ENCODE measurements around the gene ARHGEF38. TPM values are rescaled to one million over a fixed set of nuclear protein-coding genes. Genes with fewer than 3 reads are reported as not detected.

Gene ARHGEF38
- polyA plus RNA-seq, 3 donors: not detected

GRCh38 chr4:105627620-105628019 is 75.2 kb downstream of the ARHGEF38 start:
- no peaks in the 10 kb centered on the region for H4K20me1 ChIP-seq (ENCODE audit: insufficient read depth, low read length)
- peaks cover 12% of the 10 kb centered on the region for H3K4me1 Mint-ChIP-seq
- H3K9me3 ChIP-seq (replicated peaks in 1 of 2; ENCODE audit: control insufficient read depth in 1 of 2, insufficient read depth in 1 of 2, low read length in 2 of 2): no peaks in the 10 kb centered on the region
- no peaks in the 10 kb centered on the region for H3K36me3 ChIP-seq (replicated peaks in 1 of 2; ENCODE audit: control insufficient read depth in 1 of 2, insufficient read depth in 2 of 2, low read length in 2 of 2)
- peaks cover 0 to 3% (median 0%) of the 10 kb centered on the region in 3 donors for H3K27me3 Mint-ChIP-seq (ENCODE audit: low read depth in 3 of 3)
- no peak for TF ChIP-seq CTCF (IDR thresholded peaks at IDR 0.05)
- H3K9me3 Mint-ChIP-seq: peaks cover 0 to 1% (median 0%) of the 10 kb centered on the region in 7 donors
- H2AFZ ChIP-seq (ENCODE audit: insufficient read depth, low read depth, low read length, poor library complexity, severe bottlenecking): no peak overlapping the region
- H3K36me3 Mint-ChIP-seq: no peaks in the 10 kb centered on the region
- H3K27me3 ChIP-seq (ENCODE audit: control insufficient read depth in 2 of 2, insufficient read depth in 2 of 2, low read length in 2 of 2): no peaks in the 10 kb centered on the region
- no peak overlapping the region for H3K27ac Mint-ChIP-seq
- H3K27ac ChIP-seq (ENCODE audit: low read depth in 1 of 2, low read length in 2 of 2): no peak overlapping the region
- WGBS (ENCODE audit: insufficient coverage): no CpG with 5 or more reads among the region's 3 CpGs
- no peaks in the 10 kb centered on the region for H3K4me1 ChIP-seq (ENCODE audit: control insufficient read depth in 1 of 2, insufficient read depth in 2 of 2, low read length in 2 of 2)
- no peak overlapping the region for H3K4me3 Mint-ChIP-seq
- H3K4me2 ChIP-seq (replicated peaks; ENCODE audit: extremely low read depth, low read length, poor library complexity, severe bottlenecking): no peak overlapping the region
- H3K9ac ChIP-seq (ENCODE audit: insufficient read depth, low read length, poor library complexity, severe bottlenecking): no peak overlapping the region
- DNase-seq: no peak
- intact Hi-C loops (cut with micrococcal nuclease): no loop called here
- no peaks in the 10 kb centered on the region for H3K79me2 ChIP-seq (ENCODE audit: insufficient read depth, low read length)
- H3K4me3 ChIP-seq (replicated peaks in 1 of 3; ENCODE audit: low read depth in 2 of 3, low read length in 3 of 3): no peak overlapping the region

GRCh38 chr4:105630670-105631655 is 78.5 kb downstream of the ARHGEF38 start:
- no peaks in the 10 kb centered on the region for H3K9me3 Mint-ChIP-seq
- H3K27me3 Mint-ChIP-seq (ENCODE audit: low read depth in 3 of 3): peaks cover 0 to 3% (median 0%) of the 10 kb centered on the region in 3 donors
- Histone ChIP-seq H3K27ac (ENCODE audit: low read depth in 1 of 2, low read length in 2 of 2) (no peak overlapping the region), H3K9me3 (replicated peaks in 1 of 2; ENCODE audit: control insufficient read depth in 1 of 2, insufficient read depth in 1 of 2, low read length in 2 of 2) (no peaks in the 10 kb centered on the region), H3K4me2 (replicated peaks; ENCODE audit: extremely low read depth, low read length, poor library complexity, severe bottlenecking) (no peak overlapping the region), H3K9ac (ENCODE audit: insufficient read depth, low read length, poor library complexity, severe bottlenecking) (no peak overlapping the region), H4K20me1 (ENCODE audit: insufficient read depth, low read length) (no peaks in the 10 kb centered on the region), H3K27me3 (ENCODE audit: control insufficient read depth in 2 of 2, insufficient read depth in 2 of 2, low read length in 2 of 2) (no peaks in the 10 kb centered on the region), H3K36me3 (replicated peaks in 1 of 2; ENCODE audit: control insufficient read depth in 1 of 2, insufficient read depth in 2 of 2, low read length in 2 of 2) (no peaks in the 10 kb centered on the region), H3K4me1 (ENCODE audit: control insufficient read depth in 1 of 2, insufficient read depth in 2 of 2, low read length in 2 of 2) (no peaks in the 10 kb centered on the region), H3K79me2 (ENCODE audit: insufficient read depth, low read length) (no peaks in the 10 kb centered on the region), H3K4me3 (replicated peaks in 1 of 3; ENCODE audit: low read depth in 2 of 3, low read length in 3 of 3) (no peak overlapping the region), H2AFZ (ENCODE audit: insufficient read depth, low read depth, low read length, poor library complexity, severe bottlenecking) (no peak overlapping the region)
- no peak overlapping the region for H3K27ac Mint-ChIP-seq
- no peaks in the 10 kb centered on the region for H3K36me3 Mint-ChIP-seq
- no peak for DNase-seq
- no peak overlapping the region for H3K4me3 Mint-ChIP-seq
- TF ChIP-seq CTCF (IDR thresholded peaks at IDR 0.05): no peak
- 100% methylated on average over 2 of the region's 7 CpGs for WGBS (ENCODE audit: insufficient coverage)
- intact Hi-C loops (cut with micrococcal nuclease): no loop called here
- peaks cover 2% of the 10 kb centered on the region for H3K4me1 Mint-ChIP-seq

Measured in CD14-positive monocyte (primary cell).